GM18517 (cell line): ENCODE data around the gene SNU13.
"Not testable (repeated sequence)": the region's sequence is repeated elsewhere in the genome, so short reads cannot be mapped to it uniquely, and the experiment has no call there.

Source experiments
- ATAC-seq: cut with Tn5 transposase; IDR thresholded peaks from one replicate; pipeline ENCODE4 v1.9.1; 2021; ENCODE audit warnings: mild to moderate bottlenecking, moderate library complexity; ENCODE audit not compliant: unreplicated experiment

SNU13 gene

DNA sequence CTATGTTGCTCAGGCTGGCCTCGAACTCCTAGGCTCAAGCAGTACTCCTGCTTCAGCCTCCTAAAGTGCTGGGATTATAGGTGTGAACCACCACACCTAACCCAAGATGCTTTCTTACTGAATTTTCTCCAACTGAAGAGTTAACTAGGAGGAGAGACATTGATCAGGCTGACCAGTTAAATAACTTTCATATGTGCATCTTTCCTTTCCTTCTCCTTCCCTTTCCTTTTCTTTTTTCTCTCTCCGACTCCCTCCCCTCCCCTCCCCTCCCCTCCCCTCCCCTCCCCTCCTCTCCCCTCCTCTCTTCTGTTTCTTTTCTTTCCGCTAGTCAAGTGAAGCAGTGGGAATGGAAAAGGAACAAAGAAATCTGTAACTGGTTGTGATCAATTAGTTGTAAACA is 40.9 kb downstream of the SNU13 start:
- ATAC-seq, result no peak

GRCh38 chr22:41642331-41643110 is 46.1 kb downstream of the SNU13 start:
- no peak for ATAC-seq

DNA sequence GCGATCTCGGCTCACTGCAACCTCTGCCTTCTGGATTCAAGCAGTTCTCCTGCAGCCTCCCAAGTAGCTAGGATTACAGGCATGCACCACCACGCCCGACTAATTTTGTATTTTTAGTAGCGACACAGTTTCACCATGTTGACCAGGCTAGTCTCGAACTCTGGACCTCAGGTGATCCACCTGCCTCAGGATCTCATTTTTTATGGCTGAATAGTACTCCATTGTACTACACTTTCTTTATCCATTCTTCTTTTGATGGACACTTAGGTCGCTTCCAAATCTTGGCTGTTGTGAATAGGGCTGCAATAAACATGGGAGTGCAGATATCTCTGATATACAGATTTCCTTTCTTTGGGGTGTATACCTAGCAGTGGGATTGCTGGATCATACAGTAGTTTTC is 46.8 kb downstream of the SNU13 start:
- no peak for ATAC-seq

DNA sequence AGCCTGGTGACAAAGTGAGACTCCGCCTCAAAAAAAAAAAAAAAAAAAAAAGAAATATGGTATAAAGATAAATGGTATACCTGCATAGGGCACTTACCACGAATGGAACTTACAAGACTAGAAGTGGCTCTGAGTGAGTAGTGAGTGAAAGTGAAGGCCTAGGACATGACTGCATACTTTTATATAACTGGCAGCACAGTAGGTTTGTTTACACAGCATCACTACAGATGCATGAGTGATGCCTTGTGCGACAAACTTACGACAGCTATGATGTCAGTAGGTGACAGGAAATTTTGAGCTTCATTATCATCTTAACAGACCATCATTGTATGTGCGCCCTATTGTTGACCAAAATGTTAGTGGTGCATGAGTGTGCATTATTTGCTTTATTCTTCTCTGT is 49.9 kb downstream of the SNU13 start:
- no peak for ATAC-seq

DNA sequence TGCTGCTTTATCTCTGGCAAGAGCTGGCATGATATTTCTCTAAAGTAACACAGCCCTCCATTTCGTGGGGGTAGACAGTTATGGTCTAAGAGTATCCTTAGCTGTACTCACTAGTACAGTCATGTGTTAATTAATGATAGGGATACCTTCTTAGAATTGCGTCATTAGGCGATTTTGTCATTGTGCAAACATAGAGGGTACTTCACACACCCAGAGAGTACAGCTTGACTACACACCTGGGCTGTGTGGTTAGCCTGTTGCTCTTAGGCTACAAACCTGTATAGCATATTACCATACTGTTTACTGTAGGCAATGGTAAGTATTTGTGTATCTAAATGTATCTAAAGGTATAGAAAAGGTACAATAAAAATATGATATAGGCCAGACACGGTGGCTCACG is 50.5 kb downstream of the SNU13 start:
- ATAC-seq, result no peak

- ATAC-seq, result not testable (repeated sequence)
These were observed 51.0 kb downstream of the SNU13 start for GRCh38 chr22:41637623-41638022.

GRCh38 chr22:41636467-41636866 is 52.2 kb downstream of the SNU13 start:
- ATAC-seq, result no peak

DNA sequence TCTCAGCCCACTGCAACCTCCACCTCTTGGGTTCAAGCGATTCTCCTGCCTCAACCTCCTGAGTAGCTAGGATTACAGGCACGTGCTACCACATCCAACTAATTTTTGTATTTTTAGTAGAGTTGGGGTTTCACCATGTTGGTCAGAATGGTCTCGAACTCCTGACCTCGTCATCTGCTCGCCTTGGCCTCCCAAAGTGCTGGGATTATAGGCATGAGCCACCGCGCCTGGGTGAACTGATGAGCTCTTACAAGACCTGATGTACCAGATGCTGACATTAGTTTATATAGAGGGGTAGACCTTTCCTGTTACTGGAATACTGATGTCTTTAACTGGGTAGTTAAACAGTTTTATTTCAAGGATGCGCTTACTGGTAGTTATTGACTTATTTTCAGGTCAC is 54.1 kb downstream of the SNU13 start:
- not testable (repeated sequence) for ATAC-seq

DNA sequence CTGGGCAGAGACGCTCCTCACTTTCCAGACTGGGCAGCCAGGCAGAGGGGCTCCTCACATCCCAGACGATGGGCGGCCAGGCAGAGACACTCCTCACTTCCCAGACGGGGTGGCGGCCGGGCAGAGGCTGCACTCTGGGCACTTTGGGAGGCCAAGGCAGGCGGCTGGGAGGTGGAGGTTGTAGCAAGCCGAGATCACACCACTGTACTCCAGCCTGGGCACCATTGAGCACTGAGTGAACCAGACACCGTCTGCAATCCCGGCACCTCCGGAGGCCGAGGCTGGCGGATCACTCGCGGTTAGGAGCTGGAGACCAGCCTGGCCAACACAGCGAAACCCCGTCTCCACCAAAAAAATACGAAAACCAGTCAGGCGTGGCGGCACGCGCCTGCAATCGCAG is 57.1 kb downstream of the SNU13 start:
- ATAC-seq, result not testable (repeated sequence)

GRCh38 chr22:41631115-41631514 is 57.6 kb downstream of the SNU13 start:
- not testable (repeated sequence) for ATAC-seq

GRCh38 chr22:41625577-41625976 is 63.1 kb downstream of the SNU13 start:
- ATAC-seq, result no peak
